Endothelial cell of umbilical vein (primary cell): ENCODE results near the gene YTHDC2. TPM values are rescaled to one million over a fixed set of nuclear protein-coding genes. Genes with fewer than 3 reads are reported as not detected.

ENCODE experiments used
- BruUV-seq: library from RNA; stranded (reverse); fragments of 400-500 nt; replicated peaks from 2 replicates; lab custom pipeline; 2021; lab: Mats Ljungman, UMichigan
- CTCF ChIA-PET: fragments of 300-600, 350-600 bp; sonication (Branson Sonifier 250); formaldehyde crosslinking; loops from one replicate; lab custom pipeline; 2021; ENCODE audit warnings: antibody characterized with exemption, inconsistent platforms; lab: Charles Lee
- POLR2A ChIA-PET: fragments of 300-600, 350-600 bp; sonication (Branson Sonifier 250); formaldehyde crosslinking; loops from one replicate; lab custom pipeline; 2021; ENCODE audit warnings: antibody characterized with exemption, inconsistent platforms; lab: Charles Lee
- DNase-seq: peaks from one replicate; pipeline ENCODE4 v3.0.0-alpha.2; 2011; ENCODE audit warnings: low read depth, low spot score
- FAIRE-seq: peaks from 2 replicates; lab custom pipeline; 2011; peaks lifted over from hg19 to GRCh38; lab: Jason Lieb, UNC
- H2AFZ ChIP-seq: 2 replicates; pipeline ENCODE4 v1.6.0; 2012; ENCODE audit warnings: low read depth, low read length, control low read depth, inconsistent platforms
- H3K27ac ChIP-seq: 2 replicates; pipeline ENCODE4 v1.5.1; 2011; ENCODE audit warnings: low read depth, mild to moderate bottlenecking, control low read depth, low read length, moderate library complexity; ENCODE audit not compliant: insufficient read depth
- H3K27me3 ChIP-seq, 2 experiments: 2 replicates each; pipeline versions ENCODE4 v1.6.0 to v1.6.1; 2011; ENCODE audit warnings: low read length in 2 of 2, mixed read lengths in 1 of 2; ENCODE audit not compliant: control insufficient read depth in 2 of 2, insufficient read depth in 2 of 2
- H3K36me3 ChIP-seq, 2 experiments: 2 replicates in 1 of 2; 3 replicates in 1 of 2; pipeline ENCODE4 v1.5.1; 2011; ENCODE audit warnings: low read length in 2 of 2, mild to moderate bottlenecking in 1 of 2, moderate library complexity in 1 of 2; ENCODE audit not compliant: control insufficient read depth in 2 of 2, insufficient read depth in 2 of 2; ENCODE audit errors: extremely low read depth in 1 of 2
- H3K4me1 ChIP-seq: 3 replicates; pipeline ENCODE4 v1.5.1; 2011; ENCODE audit warnings: mild to moderate bottlenecking, low read length; ENCODE audit not compliant: control insufficient read depth, insufficient read depth; ENCODE audit errors: extremely low read depth
- H3K4me2 ChIP-seq: 2 replicates; pipeline ENCODE4 v1.6.1; 2011; ENCODE audit warnings: low read length, control low read depth, mixed read lengths; ENCODE audit not compliant: insufficient read depth
- H3K4me3 ChIP-seq, 3 experiments: fragments of 200-600 bp in 1 of 3; sonication (generic), shearing (Covaris generic) in 1 of 3; replicated peaks in 1 of 3; 2 replicates each; pipeline ENCODE4 v1.5.1; 2011 to 2016; ENCODE audit warnings: control low read depth in 3 of 3, low read length in 3 of 3, mild to moderate bottlenecking in 2 of 3, inconsistent platforms in 1 of 3, low read depth in 1 of 3, moderate library complexity in 1 of 3; ENCODE audit not compliant: insufficient read depth in 1 of 3
- H3K79me2 ChIP-seq: 2 replicates; pipeline ENCODE4 v1.6.0; 2012; ENCODE audit warnings: low read length, inconsistent platforms; ENCODE audit not compliant: control insufficient read depth, insufficient read depth
- H3K9ac ChIP-seq: replicated peaks from 2 replicates; pipeline ENCODE3; 2011; ENCODE audit warnings: low read length, control low read depth; ENCODE audit not compliant: insufficient read depth; ENCODE audit errors: extremely low read depth
- H3K9me1 ChIP-seq: replicated peaks from 3 replicates; pipeline ENCODE4 v1.6.0; 2011; ENCODE audit warnings: mild to moderate bottlenecking, low read length; ENCODE audit not compliant: control insufficient read depth, insufficient read depth; ENCODE audit errors: extremely low read depth
- H3K9me3 ChIP-seq: replicated peaks from 2 replicates; pipeline ENCODE4 v1.5.1; 2012; ENCODE audit warnings: low read length, inconsistent platforms; ENCODE audit not compliant: control insufficient read depth, insufficient read depth
- H4K20me1 ChIP-seq: replicated peaks from 2 replicates; pipeline ENCODE3; 2011; ENCODE audit warnings: mild to moderate bottlenecking, low read length; ENCODE audit not compliant: control insufficient read depth, insufficient read depth; ENCODE audit errors: extremely low read depth
- FOS ChIP-seq: IDR thresholded peaks from 2 replicates; pipeline ENCODE4 v1.6.1; 2011; ENCODE audit warnings: mild to moderate bottlenecking, low read length, moderate library complexity, borderline replicate concordance; ENCODE audit not compliant: insufficient read depth
- JUN ChIP-seq: IDR thresholded peaks from 2 replicates; pipeline ENCODE4 v1.6.1; 2011; ENCODE audit warnings: borderline replicate concordance, low read depth; ENCODE audit not compliant: insufficient read length, insufficient read depth
- POLR2AphosphoS5 ChIP-seq: IDR thresholded peaks from 2 replicates; pipeline ENCODE4 v1.6.1; 2012; ENCODE audit warnings: low read depth, mild to moderate bottlenecking, control low read depth, low read length, moderate library complexity; ENCODE audit not compliant: insufficient read depth
- dilution Hi-C: fragments of 300-500 bp; cut with MboI; formaldehyde crosslinking; loops from one replicate; pipeline ENCODE4 v1.15.0; 2019; ENCODE audit warnings: low sequenced_read_pairs; ENCODE audit not compliant: extremely low pct_ligation_motif_present
- intact Hi-C: fragments of 100-400 bp; cut with micrococcal nuclease; formaldehyde crosslinking; loops from one replicate; pipeline ENCODE4 v1.10.0; 2022
- polyA plus RNA-seq, 4 experiments: library from polyadenylated mRNA; depleted of rRNA in 3 of 4; stranded (reverse) in 3 of 4; unstranded in 1 of 4; fragments of >200 nt; gene quantifications; 2 replicates each; pipeline versions ENCODE4 v1.2.1 to v1.2.3, GENCODE V29; 2011 to 2012; ENCODE audit warnings: missing spikeins in 1 of 4
- total RNA-seq: library from RNA; stranded (reverse); gene quantifications from 2 replicates; pipeline ENCODE4 v1.2.3, GENCODE V29; 2021
- TF ChIP-seq, protein P1 (sequence below), 2 donors: IDR thresholded peaks; 1 replicate in 1 of 2; 2 replicates in 1 of 2; pipeline ENCODE4 v1.5.1; 2011; ENCODE audit warnings: low read length in 2 of 2, mild to moderate bottlenecking in 2 of 2, moderate library complexity in 2 of 2, control low read depth in 1 of 2, inconsistent platforms in 1 of 2, low read depth in 1 of 2; ENCODE audit not compliant: insufficient read depth in 1 of 2; ENCODE audit errors: extremely low read depth in 1 of 2

YTHDC2 gene
- total and polyA plus RNA-seq, 2 donors (not counting 3 experiments of a cell fraction or from before 2014, with no cell fraction given) = 7.6 to 40.7 TPM

DNA sequence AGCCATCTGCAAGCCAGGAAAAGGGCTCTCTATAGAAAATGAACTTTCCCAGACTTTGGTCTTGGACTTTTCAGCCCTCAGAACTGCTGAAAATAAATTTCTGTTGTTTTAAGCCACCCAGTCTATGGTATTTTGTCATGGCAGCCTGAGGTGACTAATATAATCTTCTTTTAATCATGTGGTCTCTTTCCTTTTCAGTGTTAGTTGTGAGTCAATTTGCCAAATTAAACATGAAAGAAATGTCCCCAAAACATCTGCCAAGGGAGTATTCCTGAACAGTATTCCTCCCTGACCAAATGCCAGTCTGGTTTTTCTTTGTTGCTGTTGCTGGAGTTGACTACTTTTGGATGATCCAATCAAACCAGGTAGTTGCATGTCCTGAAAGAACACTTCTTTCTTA lies 4.7 kb upstream of the YTHDC2 start:
- no peaks in the 10 kb centered on the region for H3K9me3 ChIP-seq
- POLR2A ChIA-PET = no interaction called here
- DNase-seq (no peak), FAIRE-seq (no peak)
- peaks cover 12 to 20% of the 10 kb centered on the region in 2 experiments for H3K27me3 ChIP-seq
- TF ChIP-seq, protein P1, sequence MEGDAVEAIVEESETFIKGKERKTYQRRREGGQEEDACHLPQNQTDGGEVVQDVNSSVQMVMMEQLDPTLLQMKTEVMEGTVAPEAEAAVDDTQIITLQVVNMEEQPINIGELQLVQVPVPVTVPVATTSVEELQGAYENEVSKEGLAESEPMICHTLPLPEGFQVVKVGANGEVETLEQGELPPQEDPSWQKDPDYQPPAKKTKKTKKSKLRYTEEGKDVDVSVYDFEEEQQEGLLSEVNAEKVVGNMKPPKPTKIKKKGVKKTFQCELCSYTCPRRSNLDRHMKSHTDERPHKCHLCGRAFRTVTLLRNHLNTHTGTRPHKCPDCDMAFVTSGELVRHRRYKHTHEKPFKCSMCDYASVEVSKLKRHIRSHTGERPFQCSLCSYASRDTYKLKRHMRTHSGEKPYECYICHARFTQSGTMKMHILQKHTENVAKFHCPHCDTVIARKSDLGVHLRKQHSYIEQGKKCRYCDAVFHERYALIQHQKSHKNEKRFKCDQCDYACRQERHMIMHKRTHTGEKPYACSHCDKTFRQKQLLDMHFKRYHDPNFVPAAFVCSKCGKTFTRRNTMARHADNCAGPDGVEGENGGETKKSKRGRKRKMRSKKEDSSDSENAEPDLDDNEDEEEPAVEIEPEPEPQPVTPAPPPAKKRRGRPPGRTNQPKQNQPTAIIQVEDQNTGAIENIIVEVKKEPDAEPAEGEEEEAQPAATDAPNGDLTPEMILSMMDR (IDR thresholded peaks at IDR 0.05; ENCODE audit: extremely low read depth in 1 of 2, insufficient read depth in 1 of 2, low read depth in 1 of 2, low read length in 2 of 2) = no peak
- TF ChIP-seq POLR2AphosphoS5 (no peak), FOS (no peak)
- dilution Hi-C loops = no loop called here
- H3K27ac ChIP-seq = no peak overlapping the region
- H3K4me3 ChIP-seq = no peak overlapping the region
- BruUV-seq = no TSS peak
- peaks cover 1% of the 10 kb centered on the region for H3K79me2 ChIP-seq
- no peak overlapping the region for H3K4me2 ChIP-seq
- no peaks in the 10 kb centered on the region for H3K4me1 ChIP-seq
- no peak overlapping the region for H2AFZ ChIP-seq
- H3K9ac ChIP-seq = no peak overlapping the region
- no peaks in the 10 kb centered on the region for H3K9me1 ChIP-seq
- CTCF ChIA-PET = interaction anchor here (2.9 to 4.0 kb wide), 2 partner anchors 173 to 513 kb away, joined by 76 to 263 read pairs; no protein-coding TSS in a partner anchor
- no peaks in the 10 kb centered on the region for H4K20me1 ChIP-seq
- H3K36me3 ChIP-seq = no peaks in the 10 kb centered on the region
- intact Hi-C loops = no loop called here

DNA sequence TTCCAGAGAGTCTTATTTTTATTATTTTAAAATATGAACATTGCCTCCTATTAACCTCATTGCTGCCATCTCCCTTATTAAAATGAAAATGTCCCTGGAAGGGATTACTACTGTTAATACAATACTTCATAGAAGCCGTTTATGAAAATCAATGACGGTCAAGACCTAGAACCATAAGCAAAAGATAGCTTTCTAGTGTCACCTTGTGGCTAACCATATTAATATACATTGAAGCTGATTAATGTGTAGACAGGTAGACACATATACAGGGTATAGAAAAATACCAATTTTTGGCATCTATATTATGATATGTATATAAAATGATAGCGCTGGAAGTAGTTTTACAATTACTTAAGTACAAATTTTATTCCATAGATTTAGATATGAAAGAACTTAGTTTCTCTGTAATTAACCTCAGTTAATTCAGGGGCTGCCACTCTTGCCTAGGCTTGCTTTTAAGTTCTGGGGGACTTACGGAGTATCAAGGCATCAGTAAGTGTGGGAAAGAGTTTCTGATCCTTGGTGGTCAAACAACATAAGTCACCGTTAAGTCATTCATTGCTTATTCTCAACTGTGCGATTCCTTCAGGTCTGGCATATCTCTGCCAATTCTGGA lies 2.5 kb upstream of the YTHDC2 start:
- FAIRE-seq (no peak), DNase-seq (peak; percentile 68)
- ChIA-PET CTCF (interaction anchor here (0.5 to 4.0 kb wide), 43 partner anchors 9 to 524 kb away, joined by 3 to 263 read pairs (median 4); partner anchors contain the start of gene MCC), POLR2A (interaction anchor here (0.7 kb wide), 1 partner anchor 174 kb away, joined by 4 read pairs; no protein-coding TSS in a partner anchor)
- Histone ChIP-seq H3K79me2 (peaks cover 16% of the 10 kb centered on the region), H3K36me3 (no peaks in the 10 kb centered on the region), H3K4me1 (peaks cover 15% of the 10 kb centered on the region), H4K20me1 (no peaks in the 10 kb centered on the region), H3K27ac (no peak overlapping the region), H3K9ac (no peak overlapping the region), H2AFZ (no peak overlapping the region), H3K9me3 (no peaks in the 10 kb centered on the region), H3K9me1 (no peaks in the 10 kb centered on the region), H3K27me3 (peaks cover 10 to 20% of the 10 kb centered on the region in 2 experiments), H3K4me3 (no peak overlapping the region), H3K4me2 (no peak overlapping the region)
- dilution Hi-C loops = no loop called here
- BruUV-seq = no TSS peak
- no peak for TF ChIP-seq JUN
- TF ChIP-seq, protein P1 (IDR thresholded peaks at IDR 0.05; ENCODE audit: extremely low read depth in 1 of 2, insufficient read depth in 1 of 2, low read depth in 1 of 2, low read length in 2 of 2) = peak; percentile 24 to 30
- intact Hi-C loops = loop anchor here (1.0 to 10.0 kb wide), 5 partner anchors 132 to 589 kb away; partner anchors contain the start of gene REEP5
